A673 (cell line): Measurements from ENCODE around the gene MAP6.

Experiments used
- EZH2 ChIP-seq: fragments of 200-600 bp; sonication (generic); IDR thresholded peaks from 2 replicates; pipeline ENCODE4 v1.6.1; 2017; ENCODE audit warnings: borderline replicate concordance, low read depth, mild to moderate bottlenecking, mixed read lengths, antibody characterized with exemption, low read length; ENCODE audit not compliant: poor library complexity, severe bottlenecking
- TF ChIP-seq, protein P1 (sequence below): fragments of 300-800, 200-600 bp; sonication (generic); conservative IDR thresholded peaks from 2 replicates; pipeline ENCODE4 v1.5.1; 2017; ENCODE audit warnings: low read depth, mild to moderate bottlenecking, antibody characterized with exemption, low read length, moderate library complexity, mixed read lengths

DNA sequence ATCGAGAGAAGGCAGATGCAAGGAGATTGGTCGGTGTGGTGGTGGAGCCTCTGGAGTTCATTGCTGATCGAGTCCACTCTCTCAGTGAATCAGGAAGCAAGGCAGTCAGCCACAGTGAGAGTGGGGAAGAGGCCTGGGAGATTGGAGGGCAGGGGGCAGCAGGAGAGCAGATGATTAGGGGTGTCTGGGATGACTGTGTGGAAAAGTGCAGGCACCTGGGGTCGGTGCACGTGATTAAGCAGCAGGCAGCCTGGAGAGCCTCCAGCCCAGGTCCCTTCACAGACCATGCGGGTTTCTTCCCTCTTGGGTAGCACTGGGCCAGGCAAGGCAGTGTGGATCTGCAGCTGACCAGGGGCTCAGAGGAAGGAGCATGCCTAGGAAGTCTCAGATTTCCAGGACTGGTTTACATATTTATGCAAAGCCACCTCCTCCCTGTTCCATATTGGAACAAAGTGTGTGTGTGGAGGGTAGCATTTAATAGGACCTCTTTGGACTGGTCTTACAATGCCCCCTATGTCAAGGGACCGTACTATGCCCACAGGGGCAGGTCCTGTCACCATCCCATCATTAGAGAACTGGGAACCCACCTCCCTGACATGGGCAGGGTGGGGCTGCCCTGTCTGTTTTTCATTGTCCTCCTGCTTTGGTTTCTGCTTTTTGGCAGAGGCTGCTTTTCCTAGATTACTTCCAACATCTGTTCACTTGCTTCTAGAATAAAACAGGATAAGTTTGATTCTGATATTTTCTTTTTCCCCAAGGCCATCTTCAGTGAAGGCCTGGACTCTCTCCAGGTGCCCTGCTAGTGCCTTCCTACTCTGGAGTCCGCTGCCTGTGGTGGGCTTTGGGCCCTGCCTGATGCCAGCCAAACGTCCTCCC is 129.1 kb downstream of the MAP6 start:
- TF ChIP-seq EZH2, result no peak
- TF ChIP-seq, protein P1, sequence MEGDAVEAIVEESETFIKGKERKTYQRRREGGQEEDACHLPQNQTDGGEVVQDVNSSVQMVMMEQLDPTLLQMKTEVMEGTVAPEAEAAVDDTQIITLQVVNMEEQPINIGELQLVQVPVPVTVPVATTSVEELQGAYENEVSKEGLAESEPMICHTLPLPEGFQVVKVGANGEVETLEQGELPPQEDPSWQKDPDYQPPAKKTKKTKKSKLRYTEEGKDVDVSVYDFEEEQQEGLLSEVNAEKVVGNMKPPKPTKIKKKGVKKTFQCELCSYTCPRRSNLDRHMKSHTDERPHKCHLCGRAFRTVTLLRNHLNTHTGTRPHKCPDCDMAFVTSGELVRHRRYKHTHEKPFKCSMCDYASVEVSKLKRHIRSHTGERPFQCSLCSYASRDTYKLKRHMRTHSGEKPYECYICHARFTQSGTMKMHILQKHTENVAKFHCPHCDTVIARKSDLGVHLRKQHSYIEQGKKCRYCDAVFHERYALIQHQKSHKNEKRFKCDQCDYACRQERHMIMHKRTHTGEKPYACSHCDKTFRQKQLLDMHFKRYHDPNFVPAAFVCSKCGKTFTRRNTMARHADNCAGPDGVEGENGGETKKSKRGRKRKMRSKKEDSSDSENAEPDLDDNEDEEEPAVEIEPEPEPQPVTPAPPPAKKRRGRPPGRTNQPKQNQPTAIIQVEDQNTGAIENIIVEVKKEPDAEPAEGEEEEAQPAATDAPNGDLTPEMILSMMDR, result no peak
